Measurements from ENCODE around the gene ATF7. TPM values are rescaled to one million over a fixed set of nuclear protein-coding genes. Genes with fewer than 3 reads are reported as not detected.

The ATF7 gene
- total and polyA plus RNA-seq, 2 of the 4 experiments (the other 2 are of a cell fraction), result 7.0 to 16.3 TPM

DNA sequence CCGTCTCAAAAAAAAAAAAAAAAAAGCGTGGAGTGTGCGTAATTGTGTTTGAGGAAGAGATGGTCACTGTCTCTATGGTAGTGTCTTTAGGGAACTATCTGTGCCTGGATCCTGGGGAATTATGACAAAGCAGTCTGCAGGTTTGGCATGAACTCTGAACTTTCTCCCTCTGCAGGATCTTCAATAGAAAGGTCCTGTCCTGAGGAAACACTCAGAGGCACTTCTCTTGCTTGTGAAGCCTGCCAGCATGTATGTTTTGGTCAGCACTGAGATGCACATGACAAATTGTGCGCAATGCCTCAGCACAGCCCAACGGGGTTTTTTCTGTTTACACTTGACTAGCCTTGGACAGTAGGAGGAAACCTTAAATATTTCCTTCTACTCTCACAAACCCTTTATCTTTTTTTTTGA is 46.6 kb downstream of the ATF7 start:
- no peak overlapping the region for H2AK5ac ChIP-seq (ENCODE audit: low read depth, low read length)
- DNase-seq (no peak), ATAC-seq (ENCODE audit: low read depth) (no peak)
- H4K8ac ChIP-seq (ENCODE audit: low read depth in 2 of 2, low read length in 2 of 2), result no peak overlapping the region
- no peaks in the 10 kb centered on the region for H3K9me3 ChIP-seq (ENCODE audit: control insufficient read depth, insufficient read depth, low read length)
- H3K9ac ChIP-seq (ENCODE audit: low read depth, low read length), result no peak overlapping the region
- H2AK9ac ChIP-seq (replicated peaks; ENCODE audit: low read depth, low read length, poor library complexity), result no peak overlapping the region
- H3K27me3 ChIP-seq (ENCODE audit: control insufficient read depth, insufficient read depth, low read length), result no peaks in the 10 kb centered on the region
- intact Hi-C loops (cut with micrococcal nuclease) (no loop called here), in situ Hi-C loops (cut with MboI; ENCODE audit: low sequenced_read_pairs) (no loop called here), dilution Hi-C loops (cut with HindIII; ENCODE audit: low sequenced_read_pairs, unreplicated experiment) (no loop called here)
- no peak overlapping the region for H3K56ac ChIP-seq (ENCODE audit: extremely low read depth, insufficient read depth, low read length)
- TF ChIP-seq POLR2A (IDR thresholded peaks at IDR 0.05; ENCODE audit: low read depth, low read length) (no peak), MAZ (IDR thresholded peaks at IDR 0.05; ENCODE audit: borderline replicate concordance, low read depth, low read length) (no peak), CEBPB (IDR thresholded peaks at IDR 0.05; ENCODE audit: low read depth, low read length) (no peak)
- no peak overlapping the region for H3K4me3 ChIP-seq (ENCODE audit: insufficient read depth, low read depth, low read length)
- no peak overlapping the region for H2AFZ ChIP-seq (replicated peaks; ENCODE audit: low read length, poor library complexity)
- POLR2A ChIA-PET (ENCODE audit: unreplicated experiment), result no interaction called here
- H3K9me1 ChIP-seq (ENCODE audit: insufficient read depth, low read length), result peaks cover 8% of the 10 kb centered on the region; the same call in 1 of the 2 replicates
- no peak overlapping the region for H2BK15ac ChIP-seq (ENCODE audit: low read depth, low read length)
- no CpG with 5 or more reads among the region's 5 CpGs for WGBS, 2 experiments (ENCODE audit: extremely low coverage in 2 of 2, insufficient read length in 1 of 2)
- H3K14ac ChIP-seq (replicated peaks; ENCODE audit: low read depth, low read length), result no peak overlapping the region
- BruUV-seq (replicated peaks), result no TSS peak
- H4K91ac ChIP-seq (ENCODE audit: insufficient read depth, low read depth, low read length), result no peak overlapping the region
- H2BK20ac ChIP-seq (ENCODE audit: low read depth, low read length), result no peak overlapping the region
- no peak overlapping the region for H3K23ac ChIP-seq (ENCODE audit: low read depth, low read length)
- H4K5ac ChIP-seq (ENCODE audit: low read depth, low read length), result no peak overlapping the region
- no peak overlapping the region for H3K4ac ChIP-seq (ENCODE audit: low read depth, low read length)
- H2BK120ac ChIP-seq (ENCODE audit: low read depth, low read length), result no peak overlapping the region
- H3K4me1 ChIP-seq (ENCODE audit: control insufficient read depth, insufficient read depth, low read length), result peaks cover 15% of the 10 kb centered on the region
- no peak overlapping the region for H3K27ac ChIP-seq (ENCODE audit: insufficient read depth, low read length)
- CTCF ChIA-PET, result no interaction called here
- no peak overlapping the region for H3K4me2 ChIP-seq (ENCODE audit: low read depth, low read length)
- H3K18ac ChIP-seq (ENCODE audit: low read depth, low read length), result no peak overlapping the region
- peaks cover 30% of the 10 kb centered on the region; the same call in 1 of the 2 replicates for H4K20me1 ChIP-seq (ENCODE audit: insufficient read depth, low read length)
- peaks cover 20 to 39% of the 10 kb centered on the region in 2 experiments for H3K79me1 ChIP-seq (ENCODE audit: low read depth in 1 of 2, low read length in 2 of 2)
- H3K36me3 ChIP-seq (ENCODE audit: control insufficient read depth, insufficient read depth, low read length), result peaks cover 2% of the 10 kb centered on the region; the same call in 1 of the 2 replicates
- no peak overlapping the region for H2BK5ac ChIP-seq (ENCODE audit: low read depth, low read length, poor library complexity, severe bottlenecking)

Measured in IMR-90 (cell line).